ENCODE measurements around the gene ADH7.
"Not testable (repeated sequence)": the region's sequence is repeated elsewhere in the genome, so short reads cannot be mapped to it uniquely, and the experiment has no call there.

ADH7 gene

DNA sequence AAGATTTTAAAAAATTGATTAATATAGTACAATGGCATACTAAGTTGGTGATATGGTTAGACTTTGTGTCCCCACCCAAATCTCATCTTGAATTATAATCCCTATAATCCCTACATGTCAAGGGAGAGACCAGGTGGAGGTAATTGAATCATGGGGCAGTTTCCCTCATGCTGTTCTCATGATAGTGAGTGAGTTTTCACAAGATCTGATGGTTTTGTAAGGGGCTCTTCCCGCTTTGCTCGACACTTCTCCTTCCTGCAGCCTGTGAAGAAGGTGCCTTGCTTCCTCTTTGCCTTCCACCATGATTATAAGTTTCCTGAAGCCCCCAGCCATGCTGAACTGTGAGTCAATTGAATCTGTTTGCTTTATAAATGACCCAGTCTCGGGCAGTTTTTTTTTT lies 20.2 kb downstream of the ADH7 start:
- DNase-seq: not testable (repeated sequence)

DNA sequence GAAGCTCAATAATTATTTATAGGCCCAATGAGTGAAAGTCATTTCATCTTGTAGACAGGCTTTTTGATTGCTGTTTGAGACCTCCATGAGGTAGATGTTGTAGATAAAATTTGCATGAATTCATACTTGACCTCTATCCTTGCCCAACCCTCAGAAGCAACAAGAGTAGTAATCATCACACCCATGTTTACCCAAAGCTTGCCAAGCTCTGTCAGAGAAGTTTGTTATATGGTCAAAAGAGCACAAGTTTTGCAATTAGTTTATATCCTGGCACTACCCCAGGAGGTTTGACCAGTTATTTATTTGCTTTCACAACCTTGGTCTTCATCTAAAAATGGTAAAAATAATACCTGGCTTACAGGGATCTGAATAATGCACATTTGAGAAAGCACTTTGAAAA lies 20.7 kb downstream of the ADH7 start:
- DNase-seq: no peak

DNA sequence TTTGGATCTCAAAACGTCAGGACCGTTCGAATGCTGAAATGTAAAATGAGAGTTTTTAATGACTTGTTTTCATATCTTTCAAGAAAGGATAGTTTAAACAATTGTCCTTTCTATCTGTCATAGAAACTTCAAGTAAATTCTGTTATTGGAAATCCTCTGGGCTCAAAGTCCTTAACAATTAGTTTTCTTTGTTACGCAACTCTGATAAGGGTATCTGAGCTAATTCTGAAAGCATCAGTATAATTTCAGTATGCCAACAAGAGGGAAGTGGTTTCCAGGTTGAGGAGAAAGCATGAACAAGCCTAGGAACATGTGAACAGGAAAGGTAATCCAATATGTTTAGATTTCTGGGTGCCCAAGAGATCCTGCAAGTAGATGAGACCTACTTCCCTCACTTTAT lies 22.0 kb downstream of the ADH7 start:
- DNase-seq: no peak

DNA sequence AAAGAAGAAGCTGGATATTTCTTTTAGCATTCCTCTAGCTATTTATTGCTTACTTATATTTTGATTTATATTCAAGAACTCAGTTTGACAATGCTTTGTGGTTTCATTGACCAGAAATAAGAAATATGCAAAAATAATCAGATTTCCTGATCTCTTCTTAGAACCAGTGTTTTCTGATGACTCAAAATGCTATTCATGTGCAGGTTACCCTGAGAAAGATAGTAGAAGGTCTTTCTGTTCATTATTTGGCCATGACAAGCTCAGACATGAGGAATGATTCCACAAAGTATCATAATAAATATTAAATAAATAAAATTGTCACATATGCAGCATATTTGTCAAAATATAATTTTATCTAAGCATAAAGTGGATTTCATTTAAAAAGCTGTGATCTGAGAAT lies 24.1 kb downstream of the ADH7 start:
- DNase-seq: no peak

DNA sequence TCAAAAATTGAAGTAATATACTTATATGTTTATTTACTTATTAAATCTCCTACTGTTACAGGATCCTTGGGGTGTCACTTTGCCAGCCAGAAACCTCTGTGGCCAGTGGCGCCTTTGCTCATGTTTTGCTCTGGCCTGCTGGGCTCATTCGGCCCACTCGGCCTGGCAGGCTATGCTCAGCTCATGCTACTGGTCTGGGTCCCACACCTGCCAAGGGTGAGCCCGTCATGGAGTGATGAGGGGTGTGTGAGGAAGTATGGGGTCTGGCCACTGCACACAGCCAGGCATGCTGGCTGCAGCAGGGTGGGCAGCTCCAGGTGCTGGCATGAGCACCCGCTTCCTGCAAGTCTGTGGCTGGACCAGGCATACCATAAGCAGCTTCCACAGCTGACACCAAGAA lies 25.1 kb downstream of the ADH7 start:
- no peak for DNase-seq

DNA sequence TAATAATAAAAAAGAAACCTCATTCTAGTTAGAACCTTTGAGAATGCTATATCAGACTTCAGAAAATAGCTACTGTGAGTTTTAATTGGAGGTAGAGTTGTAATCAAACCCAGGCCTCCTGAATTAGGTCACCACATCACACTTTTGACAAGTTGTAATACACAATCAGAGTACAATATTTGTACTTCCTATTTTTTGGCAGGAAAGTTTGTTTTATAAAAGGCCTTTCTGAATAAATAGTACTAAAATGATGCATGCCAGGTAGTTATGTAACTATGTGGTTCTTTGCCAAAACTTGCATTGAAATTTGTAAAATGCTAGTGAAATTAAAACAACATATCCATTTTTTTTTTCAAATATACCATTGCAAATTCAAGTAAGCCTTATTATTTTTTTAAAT lies 26.8 kb downstream of the ADH7 start:
- DNase-seq: no peak

DNA sequence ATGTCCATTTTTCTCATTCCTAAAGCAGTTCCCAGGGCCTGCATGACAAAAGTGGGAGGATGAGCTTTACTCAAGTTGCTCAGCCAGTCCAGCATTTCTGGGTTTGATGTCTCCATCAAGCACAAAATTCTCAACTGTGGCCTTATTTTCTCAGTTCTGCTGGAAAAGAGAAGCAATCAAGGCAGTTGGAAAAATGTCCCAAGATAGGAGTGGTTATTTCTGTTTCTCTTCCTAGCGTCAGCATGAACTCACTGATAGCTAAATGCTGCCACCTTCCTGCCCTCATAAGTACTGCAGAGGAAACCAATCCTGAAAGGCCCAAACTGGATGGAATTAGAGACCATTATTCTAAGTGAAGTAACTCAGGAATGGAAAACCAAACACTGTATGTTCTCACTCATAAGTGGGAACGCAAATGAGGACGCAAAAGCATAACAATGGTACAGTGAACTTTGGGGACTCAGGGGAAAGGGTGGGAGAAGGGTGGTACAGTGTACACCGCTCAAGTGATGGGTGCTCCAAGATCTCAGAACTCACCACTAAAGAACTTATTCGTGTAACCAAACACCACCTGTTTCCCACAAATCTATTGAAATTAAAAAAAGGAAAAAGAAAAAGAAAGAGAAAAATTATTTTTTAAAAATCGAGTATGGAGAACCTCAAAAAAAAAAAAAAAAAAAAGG lies 29.6 kb downstream of the ADH7 start:
- DNase-seq: peak; percentile 70

DNA sequence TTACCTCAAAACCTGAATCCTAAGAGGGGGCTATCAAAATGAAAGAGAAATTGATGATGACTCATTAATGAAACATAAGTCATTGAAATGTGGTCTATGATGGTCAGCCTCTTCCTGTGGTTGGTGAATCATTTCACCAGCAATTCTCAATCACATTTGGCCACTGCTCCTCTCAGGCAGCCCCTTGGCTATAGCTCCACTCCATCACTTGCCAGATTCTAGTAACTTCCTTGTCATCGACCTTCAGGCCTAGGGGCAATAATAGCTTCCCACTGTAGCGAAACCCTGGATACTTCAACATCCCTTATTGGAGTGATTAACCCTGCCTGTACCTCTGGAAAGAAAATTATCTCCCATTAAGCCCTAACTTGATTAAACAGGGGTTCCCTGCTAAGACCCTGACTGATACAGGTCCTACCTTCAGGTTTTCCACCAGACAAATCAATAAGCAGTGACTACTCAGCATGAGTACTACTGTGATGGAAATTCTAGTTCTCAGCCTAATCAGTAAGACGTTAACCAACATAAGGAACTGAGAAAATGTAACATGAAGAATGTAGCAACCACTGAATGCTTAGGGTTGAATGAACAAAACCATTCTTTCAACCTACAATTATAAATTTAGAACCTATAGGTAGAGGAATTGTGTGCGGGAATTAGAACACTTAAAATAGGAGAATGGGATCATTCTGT lies 30.4 kb downstream of the ADH7 start:
- DNase-seq: no peak

DNA sequence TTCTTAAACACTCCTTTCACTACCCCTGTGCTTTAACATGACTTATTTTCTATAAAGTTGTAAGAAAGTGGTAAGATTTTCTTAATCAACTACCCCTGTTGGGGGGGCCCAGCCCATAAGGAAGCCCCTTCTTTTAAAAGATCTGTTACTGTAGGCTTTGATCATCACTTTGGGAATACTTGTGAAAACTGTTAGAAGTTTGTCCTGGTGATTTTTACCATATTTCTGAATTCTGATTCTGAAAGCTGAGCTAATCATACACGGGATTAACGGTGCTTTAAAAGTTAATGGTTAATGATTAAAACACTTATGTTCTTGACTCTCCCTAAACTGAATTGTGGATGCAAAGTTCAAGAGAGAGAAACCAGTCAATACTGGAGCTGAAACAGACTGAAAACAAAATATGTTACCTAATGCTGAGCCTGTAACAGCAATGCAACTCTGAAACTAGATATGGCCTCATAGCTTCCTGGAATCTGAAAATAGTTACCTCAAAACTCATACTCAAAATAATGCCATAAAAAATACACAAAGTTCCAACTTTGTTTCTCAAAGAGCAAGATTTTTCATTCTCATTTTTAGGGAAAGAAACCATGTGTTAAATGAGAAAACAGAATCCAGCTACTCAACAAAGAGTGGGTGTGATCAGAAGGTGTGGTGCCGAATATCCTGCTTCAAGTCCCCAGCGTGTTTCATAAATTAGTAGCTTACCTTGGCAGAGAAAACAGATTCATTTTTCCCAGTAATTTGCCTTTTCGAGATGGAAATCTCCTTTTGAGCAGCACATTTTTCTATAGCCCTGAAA lies 31.6 kb downstream of the ADH7 start:
- DNase-seq: no peak

DNA sequence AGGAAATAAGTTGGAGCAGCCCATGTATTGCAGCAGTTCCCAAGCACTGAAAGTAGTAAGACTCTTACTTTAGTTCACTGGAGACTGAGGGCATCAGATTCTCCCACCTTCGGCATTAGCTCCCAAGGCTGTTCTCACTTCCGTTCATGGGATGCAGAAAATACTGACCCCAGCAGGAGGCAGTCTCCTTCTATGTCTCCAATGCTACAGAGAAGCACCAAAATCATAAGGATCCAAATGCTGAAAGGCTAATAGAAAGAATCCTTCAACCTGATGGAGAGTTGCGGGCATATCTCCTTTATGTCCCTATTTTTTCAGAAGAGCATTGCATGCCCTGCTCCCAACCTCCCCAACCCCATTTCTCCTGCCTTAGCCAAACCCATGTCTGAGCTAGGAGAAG lies 32.4 kb downstream of the ADH7 start:
- DNase-seq: no peak

DNA sequence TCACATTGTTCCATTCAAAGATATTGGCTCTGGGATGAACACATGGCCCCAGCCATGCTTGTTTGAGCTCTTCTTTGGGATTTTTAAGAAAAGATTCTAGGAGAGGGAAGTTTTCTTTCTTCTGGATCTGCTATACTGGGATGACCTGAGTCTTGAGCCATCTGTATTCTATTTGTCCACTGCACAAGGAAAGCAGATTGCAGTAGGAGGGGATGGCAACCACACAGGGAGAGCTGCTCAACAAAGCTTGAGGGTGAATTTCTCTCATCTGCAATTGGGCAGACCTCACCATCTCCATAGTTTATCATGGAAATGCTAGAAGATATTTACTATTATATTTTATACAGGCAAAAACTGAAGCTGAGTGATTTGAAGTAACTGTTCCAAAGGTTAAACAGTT lies 34.3 kb downstream of the ADH7 start:
- no peak for DNase-seq

DNA sequence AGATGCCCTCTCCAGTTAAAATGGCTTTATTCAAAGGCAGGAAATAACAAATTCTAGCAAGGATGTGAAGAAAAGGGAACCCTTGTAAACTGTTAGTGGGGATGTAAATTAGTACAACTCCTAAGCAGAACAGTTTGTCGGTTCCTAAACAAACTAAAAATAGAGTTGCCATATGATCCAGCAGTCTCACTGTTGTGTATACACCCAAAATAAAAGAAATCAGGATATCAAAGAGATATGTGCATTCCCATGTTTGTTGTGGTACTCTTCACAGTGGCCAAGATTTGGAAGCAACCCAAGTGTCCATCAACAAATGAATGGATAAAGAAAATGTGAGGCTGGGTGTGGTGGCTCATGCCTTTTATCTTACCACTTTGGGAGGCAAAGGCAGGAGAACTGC lies 36.1 kb downstream of the ADH7 start:
- no peak for DNase-seq

DNA sequence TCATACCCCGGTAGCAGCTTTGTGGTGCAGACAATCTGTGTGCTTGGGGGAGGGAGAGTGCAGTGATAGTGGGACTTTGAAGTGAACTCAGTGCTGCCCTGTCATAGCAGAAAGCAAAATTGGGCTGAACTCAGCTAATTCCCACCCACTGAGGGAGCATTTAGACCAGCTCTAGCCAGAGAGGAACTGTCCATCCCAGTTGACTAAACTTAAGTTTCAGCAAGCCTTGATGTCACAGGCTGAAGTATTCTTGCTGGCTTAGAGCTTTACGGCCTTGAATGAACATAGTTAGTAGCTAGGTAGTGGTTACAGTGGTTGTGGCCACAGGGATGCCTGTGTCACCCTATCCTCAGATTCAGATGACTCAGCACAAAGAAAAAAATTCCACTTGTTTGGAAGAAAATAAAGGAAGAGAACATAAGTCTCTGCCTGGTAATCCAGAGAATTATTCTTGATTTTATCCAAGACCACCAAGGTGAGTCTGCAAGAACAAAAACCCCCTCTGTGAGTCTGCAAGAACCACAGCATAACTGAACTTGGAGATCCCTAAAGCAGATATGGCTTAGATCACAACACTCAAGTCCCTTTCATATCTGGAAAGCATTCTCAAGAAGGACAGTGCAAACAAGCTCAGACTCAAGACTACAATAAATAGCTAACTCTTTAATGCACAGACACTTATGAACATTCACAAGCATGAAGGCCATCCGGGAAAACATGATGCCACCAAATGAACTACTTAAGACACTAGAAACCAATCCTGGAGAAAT lies 39.4 kb downstream of the ADH7 start:
- DNase-seq: no peak

DNA sequence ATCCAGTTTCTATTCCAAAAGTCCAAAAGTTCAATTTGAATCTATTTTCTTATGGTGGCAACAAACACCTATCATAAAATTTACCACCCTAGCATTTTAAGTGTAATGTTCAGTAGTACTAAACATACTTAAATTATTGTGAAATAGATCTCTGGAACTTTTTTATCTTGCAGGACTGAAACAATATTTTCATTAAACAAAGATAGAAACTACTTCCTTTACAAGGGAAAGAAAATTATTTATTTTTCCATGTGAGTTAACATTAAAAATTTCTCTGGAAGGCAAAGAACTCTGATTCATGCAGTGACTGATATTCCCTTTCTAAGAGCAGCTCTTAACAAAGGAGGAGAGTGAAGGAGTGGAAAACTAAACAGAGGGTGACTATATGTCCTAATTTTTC lies 40.2 kb downstream of the ADH7 start:
- no peak for DNase-seq

DNA sequence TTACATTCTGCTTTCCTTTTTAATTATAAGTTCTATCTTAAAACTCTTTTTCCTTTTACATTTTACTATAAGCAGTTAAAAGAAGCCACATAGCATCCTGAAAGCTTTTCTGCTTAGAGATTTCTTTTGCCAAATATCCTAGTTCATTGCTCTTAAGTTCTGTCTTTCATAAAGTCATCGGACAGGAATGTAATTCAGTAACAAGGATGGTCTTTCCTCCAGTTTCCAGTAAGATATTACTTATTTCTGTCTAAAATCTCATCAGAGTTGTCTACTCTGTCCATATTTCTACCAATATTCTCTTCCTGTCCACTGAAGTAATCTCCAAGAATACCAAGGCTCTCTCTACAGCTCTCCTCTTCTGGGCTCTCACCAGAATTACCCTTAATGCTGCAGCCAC lies 45.1 kb downstream of the ADH7 start:
- no peak for DNase-seq

DNA sequence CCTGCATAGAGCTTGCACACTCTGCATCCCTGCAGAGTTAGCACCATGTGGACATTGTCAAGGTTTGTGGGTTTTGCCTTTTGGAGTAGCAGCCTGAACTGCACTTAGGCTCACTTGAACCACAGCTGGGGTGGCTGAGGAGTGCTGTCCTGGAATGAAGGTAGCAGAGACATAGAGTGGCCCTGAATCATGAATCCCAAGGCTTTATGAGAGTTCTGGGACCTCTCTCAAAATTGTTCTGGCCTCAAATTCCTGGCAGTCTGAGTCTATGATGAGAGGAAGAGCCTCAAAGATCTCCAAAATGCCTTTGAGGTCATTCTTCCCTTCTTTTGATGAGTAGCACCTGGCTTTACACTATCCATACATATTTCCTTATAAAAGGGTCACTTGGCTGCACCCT lies 45.5 kb downstream of the ADH7 start:
- DNase-seq: no peak

DNA sequence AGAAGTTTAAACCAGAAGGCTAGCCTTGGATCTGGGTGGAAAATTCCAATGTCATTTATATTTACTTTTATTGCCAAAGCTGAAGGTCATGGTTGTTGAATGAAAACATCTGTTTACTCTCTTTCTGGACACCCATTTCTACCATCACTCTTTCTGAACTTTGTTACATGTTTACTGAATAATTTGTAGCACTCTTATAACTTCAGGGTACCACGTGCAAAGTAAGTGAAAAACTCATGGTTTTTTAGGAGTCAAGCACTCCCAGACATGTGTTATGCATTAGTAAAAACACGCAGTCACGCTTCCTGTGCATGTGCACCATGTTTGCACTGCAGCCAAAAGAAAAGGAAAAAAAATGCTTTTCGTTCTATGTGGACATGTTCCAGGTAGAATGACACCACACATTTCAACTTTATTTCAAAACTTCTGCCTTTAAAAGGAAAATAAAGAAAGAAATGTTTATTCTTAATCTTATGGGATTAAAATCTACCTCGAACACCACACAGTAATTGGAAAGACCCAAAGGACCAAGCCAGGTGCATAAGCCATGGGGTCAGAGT lies 51.2 kb downstream of the ADH7 start:
- no peak for DNase-seq

DNA sequence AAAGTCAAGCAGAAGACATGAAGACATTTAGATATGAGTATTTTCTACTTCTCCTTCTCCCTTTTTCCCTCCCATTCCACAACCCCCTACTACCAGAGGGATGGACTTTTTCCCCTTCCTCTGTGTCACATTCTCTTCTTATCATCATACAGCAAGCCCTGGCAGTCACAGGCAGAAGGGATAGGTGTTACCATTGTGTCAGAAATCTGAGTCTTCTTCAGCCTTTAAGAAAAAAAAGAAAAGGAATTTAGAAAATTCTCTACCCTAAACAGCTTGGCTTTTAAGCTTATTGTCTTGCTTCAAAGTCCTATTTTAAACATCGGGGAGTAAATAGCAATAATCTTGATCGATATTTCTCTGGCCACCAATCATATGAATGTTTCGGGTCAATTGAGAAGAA lies 51.7 kb downstream of the ADH7 start:
- no peak for DNase-seq

DNA sequence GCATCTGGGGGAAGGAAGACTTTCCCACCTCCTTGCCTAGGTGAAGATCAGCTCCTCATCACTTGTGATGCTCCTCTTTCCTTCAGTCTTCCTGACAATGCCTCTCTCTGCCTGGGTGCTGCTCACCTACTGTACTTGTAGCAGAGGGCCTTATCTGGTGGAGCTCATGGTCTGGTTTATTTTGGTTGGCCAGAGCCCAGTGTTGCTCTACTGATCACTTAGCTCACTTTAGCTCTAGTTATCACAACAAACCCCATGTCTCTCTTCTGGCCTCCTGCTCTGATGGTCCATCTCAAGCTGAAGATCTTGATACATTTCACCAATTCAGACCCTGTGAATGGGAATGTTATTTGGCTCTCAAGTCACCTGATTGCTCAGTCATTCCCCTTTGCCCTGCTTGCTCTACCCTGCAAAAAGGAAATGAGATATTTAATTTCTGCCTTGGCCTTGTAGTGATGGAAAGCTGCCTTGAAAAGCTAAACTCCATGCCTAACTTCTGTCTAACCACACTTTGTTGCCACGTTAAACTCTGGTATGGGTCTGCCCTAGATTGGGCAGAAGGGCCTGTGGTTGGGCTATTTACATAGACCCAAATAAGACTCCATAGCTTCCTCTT lies 52.3 kb downstream of the ADH7 start:
- DNase-seq: no peak

DNA sequence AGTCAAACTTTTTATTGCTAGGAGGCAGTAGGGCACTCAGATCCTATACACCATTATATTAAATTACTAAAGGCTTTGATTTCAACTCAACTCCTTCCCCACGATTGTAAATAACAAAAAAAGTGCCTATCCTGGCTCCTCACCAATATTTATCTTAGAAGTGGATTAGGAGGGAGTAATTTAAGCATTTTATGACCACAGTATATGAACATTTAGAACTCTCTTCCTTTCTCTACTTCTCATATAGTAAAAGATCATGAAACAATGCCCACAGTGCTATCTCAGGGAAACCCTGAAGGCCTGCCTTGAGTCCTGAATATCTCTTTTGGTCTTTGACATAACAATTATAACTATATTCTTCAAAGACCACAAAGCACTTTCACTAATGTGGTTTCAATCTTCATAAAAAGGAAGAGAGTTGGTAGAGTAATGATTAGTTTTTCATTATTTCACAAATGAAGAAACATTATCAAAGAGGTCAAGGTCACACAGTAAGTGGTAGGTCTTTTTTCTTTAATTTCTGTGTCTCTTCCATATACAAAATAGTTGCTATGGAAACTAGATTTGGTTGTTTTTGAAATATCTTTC lies 53.5 kb downstream of the ADH7 start:
- DNase-seq: no peak

DNA sequence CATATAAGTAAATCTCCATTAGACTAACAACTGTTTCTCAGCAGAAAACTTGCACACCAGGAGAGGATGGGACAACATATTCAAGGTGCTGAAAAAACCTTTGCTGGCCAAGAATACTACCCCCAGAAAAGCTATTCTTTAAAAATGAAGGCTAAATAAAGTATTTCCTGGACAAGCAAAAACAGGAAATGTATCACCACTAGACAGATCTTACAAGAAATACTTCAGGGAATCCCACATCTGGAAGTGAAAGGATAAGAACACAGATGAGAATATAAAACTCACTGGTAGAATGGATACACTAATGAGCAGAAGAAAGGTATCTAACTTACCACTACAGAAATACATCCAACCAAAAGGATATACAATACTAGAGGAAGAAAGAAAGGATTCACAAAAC lies 55.6 kb downstream of the ADH7 start:
- DNase-seq: no peak

DNA sequence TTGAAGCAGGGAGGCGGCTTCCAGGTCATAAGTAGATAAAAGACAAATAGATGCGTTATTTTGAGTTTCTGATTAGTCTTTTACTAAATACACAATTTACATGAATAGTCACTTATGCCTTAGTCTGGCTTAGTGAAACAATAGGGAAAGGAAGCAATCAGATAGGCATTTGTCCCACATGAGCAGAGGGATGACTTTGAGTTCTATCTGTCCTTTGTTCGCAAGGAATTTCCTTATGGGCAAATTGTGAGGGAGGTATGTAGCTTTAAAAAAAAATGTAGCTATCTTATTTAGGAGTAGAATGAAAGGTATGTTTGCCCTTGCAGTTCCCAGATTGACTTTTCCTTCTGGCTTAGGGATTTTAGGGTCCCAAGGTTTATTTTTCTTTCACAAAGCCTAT lies 56.3 kb downstream of the ADH7 start:
- DNase-seq: no peak

Data from activated CD8-positive, alpha-beta memory T cell treated with anti-CD3 and anti-CD28 coated beads, Interleukin-2, amount 50 U/mL, for 48 hours (primary cell).